HUDEP-2 (cell line): ENCODE measurements around the gene YBEY.
"Not testable (repeated sequence)": the region's sequence is repeated elsewhere in the genome, so short reads cannot be mapped to it uniquely, and the experiment has no call there.

Source experiments
- DNase-seq, 76 experiments: peaks; one replicate each; lab custom pipeline; 2025; ENCODE audit not compliant: unreplicated experiment in 76 of 76; lab: John Stamatoyannopoulos, UW

YBEY gene

GRCh38 chr21:46285761-46286647, at the start of gene YBEY:
TSS of gene YBEY (plus strand) at chr21:46286342. CDS start at chr21:46286914, 572 bp downstream.
- peak in 73 of 76 experiments; percentile 27 to 93 (median 82) for DNase-seq

GRCh38 chr21:46237474-46237873, 48.7 kb upstream of the YBEY start:
- no peak for DNase-seq

GRCh38 chr21:46239817-46240325, 46.3 kb upstream of the YBEY start:
- no peak for DNase-seq

- DNase-seq, result not testable (repeated sequence)
Observed at GRCh38 chr21:46241577-46241976, 44.6 kb upstream of the YBEY start.

- DNase-seq, result no peak
Observed at GRCh38 chr21:46243325-46243724, 42.8 kb upstream of the YBEY start.

- DNase-seq, result no peak
Observed at GRCh38 chr21:46243960-46244361, 42.2 kb upstream of the YBEY start.

GRCh38 chr21:46244602-46245001, 41.5 kb upstream of the YBEY start:
- no peak for DNase-seq

- DNase-seq, result no peak
Observed at GRCh38 chr21:46245213-46245915, 40.8 kb upstream of the YBEY start.

GRCh38 chr21:46246345-46246744, 39.8 kb upstream of the YBEY start:
- DNase-seq, result no peak

- DNase-seq, result peak in 3 of 76 experiments; percentile 22 to 25 (median 23)
Observed at GRCh38 chr21:46247699-46248421, 38.3 kb upstream of the YBEY start.

- DNase-seq, result peak in 30 of 76 experiments; percentile 11 to 68 (median 34)
Observed at GRCh38 chr21:46248422-46248782, 37.7 kb upstream of the YBEY start.

- DNase-seq, result no peak
Observed at GRCh38 chr21:46248827-46249226, 37.3 kb upstream of the YBEY start.

- no peak for DNase-seq
Observed at GRCh38 chr21:46250146-46250725, 35.9 kb upstream of the YBEY start.

- no peak for DNase-seq
Observed at GRCh38 chr21:46252840-46253239, 33.3 kb upstream of the YBEY start.

- peak in 14 of 76 experiments; percentile 11 to 62 (median 31) for DNase-seq
Observed at GRCh38 chr21:46253610-46254124, 32.5 kb upstream of the YBEY start.

GRCh38 chr21:46254208-46254975, 31.8 kb upstream of the YBEY start:
- DNase-seq, result no peak

- no peak for DNase-seq
Observed at GRCh38 chr21:46255166-46255565, 31.0 kb upstream of the YBEY start.

GRCh38 chr21:46255758-46256337, 30.3 kb upstream of the YBEY start:
- DNase-seq, result no peak

GRCh38 chr21:46256501-46256994, 29.6 kb upstream of the YBEY start:
- DNase-seq, result no peak
